Right ventricle myocardium superior (tissue), 1 donor: ENCODE data around the gene KRT17. TPM values are rescaled to one million over a fixed set of nuclear protein-coding genes. Genes with fewer than 3 reads are reported as not detected.
"Not testable (repeated sequence)": the region's sequence is repeated elsewhere in the genome, so short reads cannot be mapped to it uniquely, and the experiment has no call there.

Experiments
- ATAC-seq: fragments of 200-7000 bp; cut with Tn5 transposase; one replicate; pipeline ENCODE4 v1.9.1; 2020; ENCODE audit warnings: mild to moderate bottlenecking; ENCODE audit not compliant: poor library complexity
- DNase-seq: peaks from one replicate; pipeline ENCODE4 v3.0.0-alpha.2; 2020
- intact Hi-C: fragments of 100-400 bp; cut with DNase I; formaldehyde crosslinking; loops from one replicate; pipeline ENCODE4 v1.11.2; 2022
- total RNA-seq: library from RNA; stranded (reverse); fragmentation: NEBNext Ultra II Directional; extraction: Animal tissue kit (Norgen Biotek cat#: 25700); gene quantifications from one replicate; pipeline ENCODE4 v1.2.1, GENCODE V29; 2021
- donor health status: DM: no; HTN: yes; CAD: no; lungs with severe emphysema.

KRT17 gene
- total RNA-seq, 1 donor from 2014 or later = not detected

DNA sequence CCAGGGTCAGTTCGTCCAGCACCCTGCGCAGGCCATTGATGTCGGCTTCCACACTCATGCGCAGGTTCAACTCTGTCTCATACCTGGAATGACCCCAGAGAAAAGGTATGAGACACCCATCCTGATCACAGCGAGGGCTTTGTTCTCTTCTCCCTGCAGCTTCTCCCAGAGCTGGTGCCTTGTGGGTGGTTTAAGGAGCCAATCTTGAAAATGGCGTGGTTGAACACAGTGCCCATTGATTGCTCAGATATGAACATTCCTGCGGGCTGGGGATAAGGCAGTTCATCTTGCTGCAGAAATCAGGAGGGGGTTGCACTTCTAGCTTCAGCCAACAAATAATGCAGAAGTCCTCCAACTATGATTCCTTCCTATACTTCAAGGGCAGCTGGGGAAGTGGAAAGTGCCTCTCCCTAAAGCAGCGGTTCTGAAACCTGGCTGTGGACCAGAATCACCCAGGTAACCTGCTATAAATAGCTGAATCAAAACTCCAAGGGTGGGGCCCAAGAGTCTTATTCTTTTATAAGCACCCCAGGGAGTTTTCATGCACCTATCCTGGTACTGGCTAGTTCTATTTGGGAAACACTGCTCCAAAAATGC lies 39.9 kb downstream of the KRT17 start:
- DNase-seq, ATAC-seq, intact Hi-C loops: not testable (repeated sequence)

- ATAC-seq (no peak), DNase-seq (no peak)
- intact Hi-C loops = no loop called here
Measured at GRCh38 chr17:41583137-41584127, 40.9 kb downstream of the KRT17 start.

DNA sequence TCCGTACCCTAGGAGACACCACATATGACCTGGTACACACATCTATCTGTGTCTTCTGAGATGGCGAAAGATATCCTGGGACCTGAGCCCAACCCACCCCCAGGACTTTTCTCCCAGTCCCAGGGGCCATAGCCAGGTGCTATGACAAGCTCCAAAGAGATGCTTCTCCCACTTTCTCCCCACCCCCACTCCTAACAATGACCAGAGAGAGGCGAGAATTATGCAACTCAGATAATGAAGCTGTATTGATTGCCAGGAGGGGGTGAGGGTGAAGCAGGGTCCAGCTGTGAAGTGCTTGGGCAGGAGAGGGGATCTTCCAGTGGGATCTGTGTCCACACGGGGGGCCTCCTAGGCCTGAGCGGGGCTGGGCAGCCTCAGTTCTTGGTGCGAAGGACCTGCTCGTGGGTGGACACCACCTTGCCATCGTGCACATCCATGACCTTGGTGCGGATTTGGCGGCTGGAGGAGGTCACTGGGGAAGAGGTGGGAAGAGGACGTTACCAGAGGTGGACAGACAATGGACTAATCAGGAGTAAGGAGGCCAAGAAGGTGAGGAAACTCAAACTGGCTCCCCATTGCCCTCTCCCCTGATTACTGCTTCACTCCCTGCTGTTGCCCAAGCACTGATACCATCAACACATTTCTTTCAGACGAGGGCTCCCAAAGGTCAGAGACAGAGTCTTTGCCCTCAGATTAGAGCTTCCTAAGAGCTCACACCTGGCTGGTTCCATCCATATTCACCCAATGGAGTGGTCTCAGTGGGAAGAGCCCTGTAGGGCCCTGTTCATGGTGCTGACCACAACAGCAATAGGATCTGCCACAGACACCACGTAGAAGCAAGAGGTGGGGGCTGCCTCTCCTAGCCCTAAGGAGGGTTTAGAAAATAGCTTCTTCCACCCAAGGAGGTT lies 42.1 kb downstream of the KRT17 start:
- DNase-seq, intact Hi-C loops, ATAC-seq: not testable (repeated sequence)

DNA sequence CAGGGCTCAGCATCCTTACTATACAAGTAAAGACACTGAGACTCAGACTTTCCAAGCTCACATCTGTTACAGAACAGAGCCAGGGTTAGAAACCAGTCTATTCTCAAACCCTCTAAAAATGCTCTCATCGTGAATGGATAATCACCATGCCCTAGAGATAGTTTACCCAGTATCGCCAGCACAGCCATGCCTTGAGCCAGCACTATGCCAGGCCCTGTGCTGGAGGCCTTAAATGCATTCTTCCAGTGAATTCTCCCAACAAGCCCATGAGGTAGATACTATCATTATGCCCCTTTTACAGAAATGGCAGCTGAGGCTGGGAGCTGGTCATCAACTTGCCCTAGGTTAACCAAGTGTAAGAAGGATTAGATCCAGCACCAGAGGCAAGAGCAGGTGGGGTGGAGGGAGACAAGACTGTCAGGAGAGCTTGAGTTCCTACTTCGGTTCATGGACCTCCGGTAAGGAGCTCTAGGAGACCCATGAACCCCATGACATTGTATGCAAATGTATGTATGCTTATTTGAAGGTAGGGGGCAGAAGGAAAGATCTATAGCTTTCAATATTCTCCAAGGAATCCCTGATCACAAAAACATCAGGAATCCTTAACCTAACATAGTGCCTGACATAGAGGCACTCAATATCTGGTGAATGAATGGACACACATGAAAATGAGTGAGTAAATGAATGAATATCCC lies 42.9 kb downstream of the KRT17 start:
- intact Hi-C loops = no loop called here
- no peak for DNase-seq

GRCh38 chr17:41580687-41581365 lies 43.5 kb downstream of the KRT17 start:
- intact Hi-C loops = no loop called here
- DNase-seq (no peak), ATAC-seq (no peak)

More for the DNA sequence above, 42.9 kb downstream of the KRT17 start:
- ATAC-seq = no peak

GRCh38 chr17:41580244-41580575 lies 44.2 kb downstream of the KRT17 start:
- no peak for DNase-seq
- intact Hi-C loops = no loop called here
- ATAC-seq = no peak

GRCh38 chr17:41579484-41580243 lies 44.7 kb downstream of the KRT17 start:
- ATAC-seq (peak; percentile 84), DNase-seq (peak; percentile 74)
- intact Hi-C loops = loop anchor here (5.0 kb wide), 1 partner anchor 68 kb away; no protein-coding TSS in a partner anchor

DNA sequence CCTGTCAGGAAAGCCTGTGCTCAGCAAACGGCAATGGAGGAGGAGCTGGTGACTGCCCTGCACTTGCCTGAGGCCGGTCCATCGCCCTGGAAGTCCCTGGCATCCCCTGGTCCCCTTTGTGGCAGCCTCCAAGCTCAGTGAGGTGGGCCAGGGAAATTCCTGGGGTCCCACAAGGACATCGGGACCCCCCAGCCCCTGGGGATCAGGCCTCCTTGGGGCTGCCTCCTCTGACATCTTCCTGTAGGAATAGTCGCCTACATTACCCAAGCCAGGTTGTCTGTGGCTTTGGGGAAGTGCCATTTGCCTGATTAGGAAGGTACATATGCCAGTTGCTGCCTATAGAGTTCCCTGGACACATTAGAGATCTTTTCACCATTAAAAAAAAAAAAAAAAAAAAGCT lies 45.4 kb downstream of the KRT17 start:
- no peak for DNase-seq
- ATAC-seq = no peak
- intact Hi-C loops = loop anchor here (5.0 kb wide), 1 partner anchor 68 kb away; no protein-coding TSS in a partner anchor

DNA sequence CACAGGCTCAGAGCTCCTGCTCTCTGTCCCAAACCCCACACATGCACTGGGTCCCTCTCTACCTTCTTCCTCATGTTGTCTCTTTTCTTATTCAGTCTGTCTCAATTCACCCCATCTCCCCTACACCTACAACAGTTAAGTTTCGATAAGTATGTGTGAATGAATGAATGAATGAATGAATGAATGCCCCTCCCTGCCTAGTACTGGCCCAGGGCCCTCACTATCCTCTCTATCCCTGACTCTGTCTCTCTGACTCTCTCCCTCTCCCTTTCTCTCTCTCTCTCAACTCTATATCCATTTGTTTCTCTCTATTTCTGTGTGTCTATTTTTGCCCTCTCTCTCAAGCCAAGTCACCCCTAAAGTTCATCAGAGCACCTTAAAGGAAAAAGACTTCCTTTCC lies 45.8 kb downstream of the KRT17 start:
- intact Hi-C loops = loop anchor here (5.0 kb wide), 1 partner anchor 69 kb away; no protein-coding TSS in a partner anchor
- ATAC-seq = no peak
- DNase-seq = no peak

DNA sequence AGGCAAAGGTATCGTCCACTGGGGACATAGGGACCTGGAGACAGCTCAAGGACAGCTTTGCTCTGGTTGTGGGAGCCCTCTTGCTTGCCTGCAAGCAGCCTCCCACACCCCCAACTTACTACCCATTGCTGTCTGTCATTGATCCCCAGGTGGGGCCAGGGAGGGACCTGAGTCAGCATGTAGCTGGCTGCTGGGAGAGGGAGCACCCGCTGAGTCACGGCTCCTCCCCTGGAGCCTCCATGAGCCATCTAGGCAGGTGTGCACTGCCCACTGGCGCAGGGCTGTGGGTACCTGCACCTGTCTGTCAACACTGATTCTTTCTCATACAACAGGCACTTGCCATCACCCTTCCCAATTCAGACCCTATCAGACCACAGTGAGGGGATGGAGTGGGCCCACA lies 47.6 kb downstream of the KRT17 start:
- intact Hi-C loops = loop anchor here (5.0 kb wide), 1 partner anchor 71 kb away; no protein-coding TSS in a partner anchor
- ATAC-seq, DNase-seq: not testable (repeated sequence)

DNA sequence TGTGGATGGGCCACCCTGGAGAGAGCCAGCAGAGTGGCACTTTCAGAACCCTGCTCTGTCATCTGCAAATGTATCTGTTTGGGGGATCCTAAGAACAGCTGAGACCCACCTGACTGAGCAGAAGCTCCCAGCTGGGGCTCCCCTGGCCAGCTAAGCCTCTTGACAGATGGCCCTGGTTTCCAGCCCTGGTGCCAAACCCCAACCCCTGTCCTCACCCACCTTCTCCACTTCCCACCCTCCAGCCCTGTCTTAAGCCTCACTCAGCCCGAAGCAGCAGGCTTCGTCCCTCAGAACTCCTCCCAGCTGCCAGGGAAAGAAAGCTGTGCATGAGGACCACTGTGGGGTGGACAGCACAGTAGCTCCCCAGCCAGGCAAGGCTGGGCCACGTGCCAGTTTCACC lies 49.0 kb downstream of the KRT17 start:
- ATAC-seq = no peak
- intact Hi-C loops = loop anchor here (5.0 kb wide), 1 partner anchor 72 kb away; no protein-coding TSS in a partner anchor

GRCh38 chr17:41571561-41572434 lies 52.6 kb downstream of the KRT17 start, which contains the start of gene KRT9:
TSS of gene KRT9 (minus strand) at chr17:41572059. CDS start at chr17:41571992, 67 bp downstream.
- intact Hi-C loops = no loop called here
- ATAC-seq (no peak), DNase-seq (no peak)

More for the DNA sequence above, 49.0 kb downstream of the KRT17 start:
- DNase-seq = no peak
